Chondrocyte (in vitro differentiated cells): ENCODE results near the gene VANGL2. TPM values are rescaled to one million over a fixed set of nuclear protein-coding genes. Genes with fewer than 3 reads are reported as not detected.

Experiments used
- DNase-seq: peaks from one replicate; pipeline ENCODE4 v3.0.0; 2021; ENCODE audit warnings: mixed read lengths, low spot score
- H3K27ac Mint-ChIP-seq: one replicate; pipeline ENCODE4 v1.8.0; 2021; ENCODE audit warnings: mild to moderate bottlenecking, moderate library complexity, mixed read lengths; ENCODE audit not compliant: unreplicated experiment
- H3K27me3 Mint-ChIP-seq: 2 replicates; pipeline ENCODE4 v1.8.0; 2021; ENCODE audit warnings: low read depth, mixed read lengths
- H3K36me3 Mint-ChIP-seq: 2 replicates; pipeline ENCODE4 v1.8.0; 2021; ENCODE audit warnings: low read depth, mixed read lengths
- H3K4me1 Mint-ChIP-seq: 2 replicates; pipeline ENCODE4 v1.8.0; 2021; ENCODE audit warnings: low read depth, mild to moderate bottlenecking, mixed read lengths
- H3K4me3 Mint-ChIP-seq: one replicate; pipeline ENCODE4 v1.8.0; 2021; ENCODE audit warnings: mild to moderate bottlenecking, moderate library complexity, mixed read lengths; ENCODE audit not compliant: unreplicated experiment
- H3K9me3 Mint-ChIP-seq: 2 replicates; pipeline ENCODE4 v1.8.0; 2021; ENCODE audit warnings: low read depth, mixed read lengths
- total RNA-seq: library from RNA; stranded (reverse); gene quantifications from 3 replicates; pipeline ENCODE4 v1.2.1, GENCODE V29; 2021
- TF ChIP-seq, protein P1 (sequence below): fragments of 200-600 bp; sonication (generic); IDR thresholded peaks from 2 replicates; pipeline ENCODE4 v1.5.0; 2021; ENCODE audit warnings: antibody characterized with exemption, mild to moderate bottlenecking, moderate library complexity

The VANGL2 gene
- total RNA-seq, 1 donor from 2014 or later: 11.3 TPM

DNA sequence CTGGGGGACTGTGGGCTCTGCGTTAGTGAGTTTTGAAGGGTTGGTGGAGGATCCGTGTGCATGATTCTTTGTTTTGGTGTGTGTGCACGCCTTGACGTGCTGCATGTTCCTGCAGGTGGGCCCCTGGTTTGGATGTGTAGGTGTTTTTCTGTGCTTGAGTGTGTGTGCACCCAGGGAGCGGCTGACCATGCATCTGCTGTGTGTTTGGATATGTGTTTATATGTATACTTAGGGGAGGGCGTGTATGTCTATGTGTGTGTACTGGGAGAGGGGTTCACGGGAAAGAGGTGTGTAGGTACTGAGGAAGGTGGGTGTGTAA, 1.1 kb downstream of the VANGL2 start:
- Mint-ChIP-seq H3K27ac (no peak overlapping the region), H3K36me3 (no peaks in the 10 kb centered on the region), H3K27me3 (no peaks in the 10 kb centered on the region), H3K9me3 (no peaks in the 10 kb centered on the region), H3K4me1 (peaks cover 15% of the 10 kb centered on the region), H3K4me3 (peak overlapping the region; percentile 78)
- TF ChIP-seq, protein P1, sequence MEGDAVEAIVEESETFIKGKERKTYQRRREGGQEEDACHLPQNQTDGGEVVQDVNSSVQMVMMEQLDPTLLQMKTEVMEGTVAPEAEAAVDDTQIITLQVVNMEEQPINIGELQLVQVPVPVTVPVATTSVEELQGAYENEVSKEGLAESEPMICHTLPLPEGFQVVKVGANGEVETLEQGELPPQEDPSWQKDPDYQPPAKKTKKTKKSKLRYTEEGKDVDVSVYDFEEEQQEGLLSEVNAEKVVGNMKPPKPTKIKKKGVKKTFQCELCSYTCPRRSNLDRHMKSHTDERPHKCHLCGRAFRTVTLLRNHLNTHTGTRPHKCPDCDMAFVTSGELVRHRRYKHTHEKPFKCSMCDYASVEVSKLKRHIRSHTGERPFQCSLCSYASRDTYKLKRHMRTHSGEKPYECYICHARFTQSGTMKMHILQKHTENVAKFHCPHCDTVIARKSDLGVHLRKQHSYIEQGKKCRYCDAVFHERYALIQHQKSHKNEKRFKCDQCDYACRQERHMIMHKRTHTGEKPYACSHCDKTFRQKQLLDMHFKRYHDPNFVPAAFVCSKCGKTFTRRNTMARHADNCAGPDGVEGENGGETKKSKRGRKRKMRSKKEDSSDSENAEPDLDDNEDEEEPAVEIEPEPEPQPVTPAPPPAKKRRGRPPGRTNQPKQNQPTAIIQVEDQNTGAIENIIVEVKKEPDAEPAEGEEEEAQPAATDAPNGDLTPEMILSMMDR: no peak
- DNase-seq: no peak

DNA sequence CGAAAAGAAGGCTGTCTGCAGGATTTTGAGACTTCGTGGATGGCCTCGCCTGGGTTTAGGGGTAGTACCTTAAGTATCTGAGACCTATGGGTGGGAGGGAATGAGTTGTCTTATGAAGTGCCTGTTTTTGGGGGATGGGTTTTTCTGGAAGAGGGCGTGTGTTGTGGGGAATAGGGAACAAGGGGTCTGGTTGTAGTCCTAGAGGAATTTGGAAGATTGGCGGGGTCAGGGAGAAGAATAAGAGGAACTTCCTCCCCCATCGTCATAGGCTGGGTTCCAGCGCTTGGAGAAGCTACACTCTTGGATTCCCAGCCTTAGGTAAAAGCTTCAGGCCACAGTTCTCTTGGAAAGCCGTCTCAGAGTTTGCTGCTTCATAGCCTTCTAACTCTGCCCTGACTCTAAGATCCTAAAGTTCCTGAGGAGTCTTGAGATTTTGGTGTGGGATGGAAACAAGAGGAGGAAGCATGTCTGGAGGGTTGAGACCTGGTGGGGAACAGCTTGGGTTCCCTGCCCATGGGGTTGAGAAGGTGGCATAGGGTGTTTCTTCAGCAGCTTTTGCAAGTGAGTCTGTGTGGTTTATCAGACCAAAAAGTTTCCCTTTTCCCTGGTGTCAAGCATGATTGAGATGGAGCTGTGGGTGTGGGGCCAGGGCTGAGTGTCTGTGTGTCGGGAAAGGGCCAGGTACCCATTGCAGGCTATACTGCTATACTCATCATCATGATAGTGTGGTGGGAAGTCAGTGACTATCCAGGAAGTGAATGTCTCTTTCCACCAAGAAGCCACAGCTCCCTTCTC, 1.8 kb downstream of the VANGL2 start:
- Mint-ChIP-seq H3K9me3 (no peaks in the 10 kb centered on the region), H3K4me3 (peak overlapping the region; percentile 78), H3K27me3 (no peaks in the 10 kb centered on the region), H3K4me1 (peaks cover 15% of the 10 kb centered on the region), H3K36me3 (no peaks in the 10 kb centered on the region), H3K27ac (peak overlapping the region; percentile 17)
- no peak for DNase-seq
- TF ChIP-seq, protein P1: no peak

DNA sequence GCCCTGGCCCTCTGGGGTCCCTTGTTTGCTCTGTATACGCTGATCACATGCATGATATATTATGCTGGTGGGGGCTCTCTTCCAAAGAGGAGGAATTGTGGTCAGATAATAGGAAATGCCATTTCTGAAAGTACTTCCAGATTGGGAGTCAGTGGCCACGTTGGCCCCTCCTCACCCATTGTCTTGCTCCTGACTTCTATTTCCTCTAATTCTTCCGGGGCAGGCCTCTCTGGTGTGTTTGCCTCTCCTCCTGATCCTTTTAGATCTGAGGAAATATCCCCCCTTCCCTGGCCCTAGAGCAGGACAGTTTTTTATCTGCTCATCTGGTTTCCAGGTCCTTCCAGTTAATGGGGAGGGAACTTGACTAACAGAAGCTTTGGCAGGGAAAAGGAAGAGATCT, 2.9 kb downstream of the VANGL2 start:
- no peaks in the 10 kb centered on the region for H3K36me3 Mint-ChIP-seq

DNA sequence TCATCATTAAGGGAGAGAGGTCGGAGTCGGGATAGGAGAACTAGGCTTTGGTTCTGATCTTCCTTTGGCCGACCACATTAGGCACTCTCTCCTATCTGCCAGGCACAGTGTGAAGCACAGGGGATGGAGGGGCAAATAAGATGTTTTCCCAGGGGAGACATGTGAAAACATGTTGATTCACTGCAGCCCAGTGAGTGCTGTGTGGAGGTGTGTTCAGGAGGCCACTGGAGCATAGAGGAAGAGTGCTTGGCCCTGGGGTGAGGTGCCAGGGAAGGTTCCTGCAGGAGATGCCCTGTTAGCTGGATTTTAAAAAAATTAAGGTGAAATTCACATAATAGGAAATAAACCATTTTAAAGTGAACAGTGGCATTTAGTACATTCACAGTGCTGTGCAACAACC, 3.7 kb downstream of the VANGL2 start:
- H3K27me3 Mint-ChIP-seq: no peaks in the 10 kb centered on the region
- no peak overlapping the region for H3K4me3 Mint-ChIP-seq
- H3K27ac Mint-ChIP-seq: no peak overlapping the region
- peaks cover 19% of the 10 kb centered on the region for H3K4me1 Mint-ChIP-seq
- TF ChIP-seq, protein P1: no peak
- DNase-seq: no peak
- no peaks in the 10 kb centered on the region for H3K36me3 Mint-ChIP-seq
- no peaks in the 10 kb centered on the region for H3K9me3 Mint-ChIP-seq

More for the DNA sequence above, 2.9 kb downstream of the VANGL2 start:
- Mint-ChIP-seq H3K9me3 (no peaks in the 10 kb centered on the region), H3K27me3 (no peaks in the 10 kb centered on the region), H3K4me1 (peaks cover 19% of the 10 kb centered on the region), H3K27ac (no peak overlapping the region), H3K4me3 (no peak overlapping the region)
- DNase-seq: no peak
- TF ChIP-seq, protein P1: no peak

DNA sequence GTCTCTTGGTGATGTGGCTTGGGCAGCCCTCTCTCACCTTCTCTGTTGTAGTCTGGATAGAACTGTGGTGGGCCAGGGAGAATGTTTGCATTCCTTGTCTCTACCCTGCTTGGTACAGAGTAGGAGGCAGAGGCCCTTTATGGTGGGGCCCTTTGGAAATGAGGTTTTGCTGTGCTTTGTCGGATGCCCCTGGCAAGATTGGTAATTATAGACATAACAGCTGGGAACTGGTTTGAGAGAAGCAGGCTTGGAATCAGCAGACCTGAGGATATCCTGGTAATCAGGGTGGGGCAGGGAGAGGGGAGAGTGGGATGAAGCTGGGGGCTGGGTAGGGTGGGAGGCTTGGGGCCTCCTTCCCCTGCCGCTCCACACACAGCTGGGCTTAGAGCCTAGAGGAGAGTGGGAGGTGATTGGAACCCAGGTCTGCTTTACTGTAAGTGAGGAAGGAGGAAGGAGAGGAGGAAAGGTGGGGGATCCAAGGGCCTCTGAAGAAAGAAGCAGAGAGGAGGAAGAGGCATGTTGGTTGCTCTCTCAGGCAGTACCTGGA, 5.0 kb downstream of the VANGL2 start:
- no peak overlapping the region for H3K4me3 Mint-ChIP-seq
- no peaks in the 10 kb centered on the region for H3K9me3 Mint-ChIP-seq
- H3K36me3 Mint-ChIP-seq: no peaks in the 10 kb centered on the region
- DNase-seq: no peak
- H3K27me3 Mint-ChIP-seq: no peaks in the 10 kb centered on the region
- H3K27ac Mint-ChIP-seq: no peak overlapping the region
- TF ChIP-seq, protein P1: no peak
- peaks cover 19% of the 10 kb centered on the region for H3K4me1 Mint-ChIP-seq
